Measurements from ENCODE around the gene PABPC1L. TPM values are rescaled to one million over a fixed set of nuclear protein-coding genes. Genes with fewer than 3 reads are reported as not detected.

Gene PABPC1L
- total and polyA plus RNA-seq, 2 experiments from 2014 or later: 14.9 to 36.0 TPM

DNA sequence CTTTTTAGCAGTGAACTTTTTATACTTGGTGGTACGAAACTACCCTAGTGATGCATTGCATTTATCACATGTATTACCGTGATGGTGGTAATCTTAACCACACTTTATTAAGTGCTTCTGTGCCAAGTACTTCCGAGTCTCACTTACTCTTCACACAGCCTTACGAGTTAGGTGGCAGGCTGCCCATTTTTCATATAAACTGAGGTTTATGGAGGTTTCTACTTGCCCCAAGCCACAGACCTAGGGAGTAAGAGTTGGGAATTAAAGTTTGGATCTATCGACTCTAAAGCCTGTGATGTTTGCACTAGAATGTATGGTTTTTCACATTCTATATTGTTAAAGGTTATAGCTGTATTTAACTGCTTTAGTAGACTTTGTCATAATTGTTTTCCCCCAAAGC is 5.5 kb upstream of the PABPC1L start:
- no peaks in the 10 kb centered on the region for H3K9me3 ChIP-seq (ENCODE audit: low read depth)
- no peak overlapping the region for H3K4me3 ChIP-seq
- H3K4me1 ChIP-seq (ENCODE audit: low read depth): no peaks in the 10 kb centered on the region
- H3K27ac ChIP-seq: no peak overlapping the region
- TF ChIP-seq, protein P1, sequence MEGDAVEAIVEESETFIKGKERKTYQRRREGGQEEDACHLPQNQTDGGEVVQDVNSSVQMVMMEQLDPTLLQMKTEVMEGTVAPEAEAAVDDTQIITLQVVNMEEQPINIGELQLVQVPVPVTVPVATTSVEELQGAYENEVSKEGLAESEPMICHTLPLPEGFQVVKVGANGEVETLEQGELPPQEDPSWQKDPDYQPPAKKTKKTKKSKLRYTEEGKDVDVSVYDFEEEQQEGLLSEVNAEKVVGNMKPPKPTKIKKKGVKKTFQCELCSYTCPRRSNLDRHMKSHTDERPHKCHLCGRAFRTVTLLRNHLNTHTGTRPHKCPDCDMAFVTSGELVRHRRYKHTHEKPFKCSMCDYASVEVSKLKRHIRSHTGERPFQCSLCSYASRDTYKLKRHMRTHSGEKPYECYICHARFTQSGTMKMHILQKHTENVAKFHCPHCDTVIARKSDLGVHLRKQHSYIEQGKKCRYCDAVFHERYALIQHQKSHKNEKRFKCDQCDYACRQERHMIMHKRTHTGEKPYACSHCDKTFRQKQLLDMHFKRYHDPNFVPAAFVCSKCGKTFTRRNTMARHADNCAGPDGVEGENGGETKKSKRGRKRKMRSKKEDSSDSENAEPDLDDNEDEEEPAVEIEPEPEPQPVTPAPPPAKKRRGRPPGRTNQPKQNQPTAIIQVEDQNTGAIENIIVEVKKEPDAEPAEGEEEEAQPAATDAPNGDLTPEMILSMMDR (IDR thresholded peaks at IDR 0.05; ENCODE audit: low read depth, low read length): no peak
- peaks cover 51% of the 10 kb centered on the region for H3K36me3 ChIP-seq
- no peak for DNase-seq (ENCODE audit: low read depth in 1 of 2, low spot score in 1 of 2)
- no peaks in the 10 kb centered on the region for H3K27me3 ChIP-seq

DNA sequence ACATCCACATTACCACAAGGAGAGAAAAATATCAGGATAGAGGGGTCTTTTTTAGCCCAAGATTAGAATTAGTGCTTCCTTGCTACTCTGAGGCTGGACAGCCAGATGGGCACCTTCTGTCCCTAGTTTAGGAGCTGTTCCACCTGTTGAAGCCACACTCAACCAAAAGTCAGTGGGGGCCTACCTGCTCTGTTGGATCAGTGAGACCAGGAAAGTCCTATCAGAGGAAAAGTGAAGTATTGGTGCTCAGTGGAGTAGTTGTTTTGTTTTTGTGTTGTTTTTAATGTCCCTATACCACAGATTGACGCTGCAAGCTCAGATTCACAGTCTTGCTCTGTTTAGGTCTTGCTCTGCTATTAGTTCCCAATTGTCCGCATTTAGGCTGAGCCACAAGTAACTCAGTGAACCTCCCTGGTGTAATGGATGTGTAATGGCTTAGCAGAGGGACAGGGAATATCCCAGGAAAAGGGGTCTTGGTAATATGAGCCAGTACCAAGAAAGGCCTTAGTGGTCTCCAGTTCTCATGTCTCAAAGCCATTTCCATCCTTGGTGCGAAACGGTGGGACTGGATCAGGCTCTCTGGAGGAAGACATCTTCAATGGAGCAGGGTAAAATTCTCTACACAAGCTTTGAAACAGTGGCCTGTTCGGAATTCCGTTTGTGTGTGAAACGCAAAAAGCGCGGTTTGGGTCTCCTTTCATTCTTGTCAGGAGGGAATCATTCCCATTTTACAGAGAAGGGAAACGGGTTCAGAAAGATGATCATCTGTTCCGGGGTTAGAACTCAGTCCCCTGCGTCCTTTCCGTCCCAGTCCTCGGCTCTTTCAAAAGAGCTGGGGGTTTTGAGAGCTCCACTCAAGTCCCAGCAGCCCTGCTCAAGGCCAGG is 631 bp upstream of the PABPC1L start:
- Histone ChIP-seq H3K27me3 (no peaks in the 10 kb centered on the region), H3K4me1 (ENCODE audit: low read depth) (no peaks in the 10 kb centered on the region), H3K4me3 (peak overlapping the region; percentile 60), H3K36me3 (peaks cover 27% of the 10 kb centered on the region), H3K9me3 (ENCODE audit: low read depth) (no peaks in the 10 kb centered on the region), H3K27ac (no peak overlapping the region)
- DNase-seq (ENCODE audit: low read depth in 1 of 2, low spot score in 1 of 2): no peak
- TF ChIP-seq, protein P1 (IDR thresholded peaks at IDR 0.05; ENCODE audit: low read depth, low read length): no peak

DNA sequence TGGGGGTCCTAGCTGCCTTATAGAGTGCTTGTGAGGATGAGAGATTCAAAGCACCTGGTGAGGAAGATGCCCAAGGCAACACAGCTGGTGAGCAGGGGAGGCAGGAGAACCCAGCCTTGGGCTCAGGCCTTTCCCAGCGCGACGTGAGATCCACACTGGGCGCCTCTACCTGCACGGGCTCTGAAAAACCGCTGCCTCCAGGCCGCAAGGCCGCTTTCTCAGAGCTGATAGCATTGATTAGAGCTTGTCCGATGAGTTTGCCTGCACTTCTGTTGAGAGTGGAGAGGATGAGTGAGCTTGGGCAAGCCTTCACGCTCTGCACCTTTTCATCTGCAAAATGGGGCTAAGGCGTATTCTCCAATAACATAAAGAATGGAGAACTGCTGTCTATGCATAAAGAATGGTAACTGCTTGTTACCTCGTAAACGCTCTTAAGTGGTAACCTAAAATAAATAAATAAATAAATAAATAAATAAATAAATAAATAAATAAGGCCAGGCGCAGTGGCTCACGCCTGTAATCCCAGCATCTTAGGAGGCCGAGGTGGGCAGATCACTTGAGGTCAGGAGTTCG is 916 bp downstream of the PABPC1L start:
- H3K4me3 ChIP-seq: peak overlapping the region; percentile 60
- peaks cover 12% of the 10 kb centered on the region for H3K36me3 ChIP-seq
- H3K4me1 ChIP-seq (ENCODE audit: low read depth): no peaks in the 10 kb centered on the region
- no peaks in the 10 kb centered on the region for H3K9me3 ChIP-seq (ENCODE audit: low read depth)
- no peaks in the 10 kb centered on the region for H3K27me3 ChIP-seq
- TF ChIP-seq, protein P1 (IDR thresholded peaks at IDR 0.05; ENCODE audit: low read depth, low read length): no peak
- DNase-seq (ENCODE audit: low read depth in 1 of 2, low spot score in 1 of 2): no peak
- no peak overlapping the region for H3K27ac ChIP-seq

DNA sequence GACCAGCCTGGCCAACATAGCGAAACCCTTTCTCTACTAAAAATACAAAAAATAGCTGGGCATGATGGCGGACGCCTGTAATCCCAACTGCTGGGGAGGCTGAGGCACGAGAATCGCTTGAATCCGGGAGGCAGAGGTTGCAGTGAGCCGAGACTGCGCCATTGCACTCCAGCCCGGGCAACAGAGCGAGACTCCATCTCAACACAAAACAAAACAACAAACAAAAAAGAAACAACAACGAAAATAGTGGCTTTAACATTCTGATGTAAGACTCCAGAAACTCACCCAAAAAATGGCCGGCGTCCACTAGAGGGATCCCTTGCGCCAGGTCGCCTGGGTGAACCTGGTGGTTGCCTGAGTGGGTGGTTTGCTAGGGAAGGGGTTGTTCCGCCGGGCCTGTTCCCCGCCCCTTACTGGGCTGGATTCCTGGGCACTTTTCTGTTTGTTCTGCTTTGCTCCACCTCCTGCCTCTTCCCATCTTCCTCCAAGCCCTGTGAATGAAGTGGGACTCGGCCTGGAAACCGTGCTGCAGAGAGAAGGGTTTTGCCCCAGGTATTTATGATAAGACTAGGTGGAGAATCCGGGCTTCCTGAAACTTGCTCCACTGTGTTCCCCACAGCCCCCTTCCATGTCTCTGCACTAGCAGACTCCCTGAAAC is 1.5 kb downstream of the PABPC1L start:
- H3K4me3 ChIP-seq: no peak overlapping the region
- H3K27me3 ChIP-seq: no peaks in the 10 kb centered on the region
- peaks cover 12% of the 10 kb centered on the region for H3K36me3 ChIP-seq
- no peaks in the 10 kb centered on the region for H3K9me3 ChIP-seq (ENCODE audit: low read depth)
- H3K27ac ChIP-seq: no peak overlapping the region
- TF ChIP-seq, protein P1 (IDR thresholded peaks at IDR 0.05; ENCODE audit: low read depth, low read length): peak; percentile 54
- peak; percentile 71 to 77 for DNase-seq (ENCODE audit: low read depth in 1 of 2, low spot score in 1 of 2)
- H3K4me1 ChIP-seq (ENCODE audit: low read depth): no peaks in the 10 kb centered on the region

DNA sequence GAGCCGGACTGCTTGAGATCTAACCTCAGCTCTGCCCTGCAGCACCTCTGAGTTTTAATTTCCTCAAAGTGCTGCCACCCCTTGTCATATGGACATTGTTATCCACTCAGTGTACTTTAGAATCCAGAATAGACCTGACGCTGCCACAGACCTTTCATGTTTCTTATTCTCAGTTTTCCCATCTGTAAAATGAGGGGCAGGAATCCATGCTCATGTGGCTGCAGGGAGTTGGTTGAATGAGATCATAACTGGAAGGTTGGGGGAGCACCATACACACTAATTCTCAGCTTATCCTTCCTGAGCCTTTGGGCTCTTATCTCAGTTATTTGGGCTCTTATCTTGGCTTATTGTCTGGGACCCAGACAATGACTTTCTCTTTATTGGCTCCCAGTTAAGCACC is 2.3 kb downstream of the PABPC1L start:
- Histone ChIP-seq H3K36me3 (peaks cover 5% of the 10 kb centered on the region), H3K4me3 (no peak overlapping the region), H3K4me1 (ENCODE audit: low read depth) (no peaks in the 10 kb centered on the region), H3K27ac (no peak overlapping the region), H3K9me3 (ENCODE audit: low read depth) (no peaks in the 10 kb centered on the region), H3K27me3 (no peaks in the 10 kb centered on the region)
- no peak for DNase-seq (ENCODE audit: low read depth in 1 of 2, low spot score in 1 of 2)
- TF ChIP-seq, protein P1 (IDR thresholded peaks at IDR 0.05; ENCODE audit: low read depth, low read length): no peak

Measured in cardiac muscle cell (in vitro differentiated cells and primary cell).